NOMO-1 treated with dmso at 0.1 percent for 144 hours (cell line): ENCODE results near the gene GAS2.
"Not testable (repeated sequence)": the region's sequence is repeated elsewhere in the genome, so short reads cannot be mapped to it uniquely, and the experiment has no call there.

Experiments used
- DNase-seq: peaks from one replicate; lab custom pipeline; 2025; ENCODE audit not compliant: unreplicated experiment; lab: John Stamatoyannopoulos, UW

The GAS2 gene

GRCh38 chr11:22666325-22666687, at the start of gene GAS2:
Gene GAS2, plus strand, starts transcription at chr11:22666611. Its CDS starts 8,259 bp downstream, at chr11:22674870.
- DNase-seq, result no peak

- DNase-seq, result no peak
These were observed 48.5 kb upstream of the GAS2 start for GRCh38 chr11:22617868-22618267.

GRCh38 chr11:22624742-22625447, 41.5 kb upstream of the GAS2 start:
- peak; percentile 36 for DNase-seq

DNA sequence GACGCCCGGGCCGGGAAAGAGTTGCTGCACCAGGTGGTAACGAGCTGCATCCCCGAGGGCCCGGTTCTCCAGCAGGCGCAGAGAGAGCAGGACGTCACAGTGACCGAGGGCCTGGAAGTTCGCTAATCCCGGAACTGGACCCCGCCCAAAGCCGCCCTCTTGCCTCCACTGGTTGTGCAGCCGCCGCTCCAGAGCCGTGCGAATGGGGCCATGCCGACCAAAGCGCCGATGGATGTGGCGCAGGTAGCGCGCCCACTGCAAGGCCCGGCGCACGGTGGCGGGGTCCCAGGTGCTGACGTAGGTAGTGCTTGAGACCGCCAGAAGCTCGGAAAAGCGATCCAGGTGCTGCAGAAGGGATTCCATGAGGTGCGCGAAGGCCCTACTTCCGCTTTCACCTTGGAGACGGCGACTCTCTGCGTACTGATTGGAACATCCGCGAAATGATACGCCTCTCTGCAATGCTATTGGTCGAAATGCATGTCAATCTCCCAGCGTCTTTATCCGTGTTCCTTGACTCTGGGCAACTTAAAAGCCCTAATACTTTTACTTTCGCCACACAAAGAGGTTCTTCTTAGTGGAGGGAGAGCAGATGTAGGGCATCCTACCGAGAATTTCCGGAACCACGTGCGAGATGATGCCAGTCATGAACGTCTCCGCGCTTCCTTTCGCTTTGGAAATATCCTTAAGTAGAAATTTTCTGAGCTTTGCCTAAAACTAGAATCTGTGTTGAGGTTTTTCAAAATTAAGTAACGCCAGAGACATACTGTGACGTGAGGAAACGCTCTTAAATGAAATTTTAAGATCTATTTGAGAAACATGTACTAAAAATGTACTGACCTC, 40.7 kb upstream of the GAS2 start, which contains the start of gene FANCF:
TSS of gene FANCF (minus strand) at position 376 of the 840 bp plus-strand sequence. CDS start at position 363, 13 bp downstream.
- peak; percentile 94 for DNase-seq

DNA sequence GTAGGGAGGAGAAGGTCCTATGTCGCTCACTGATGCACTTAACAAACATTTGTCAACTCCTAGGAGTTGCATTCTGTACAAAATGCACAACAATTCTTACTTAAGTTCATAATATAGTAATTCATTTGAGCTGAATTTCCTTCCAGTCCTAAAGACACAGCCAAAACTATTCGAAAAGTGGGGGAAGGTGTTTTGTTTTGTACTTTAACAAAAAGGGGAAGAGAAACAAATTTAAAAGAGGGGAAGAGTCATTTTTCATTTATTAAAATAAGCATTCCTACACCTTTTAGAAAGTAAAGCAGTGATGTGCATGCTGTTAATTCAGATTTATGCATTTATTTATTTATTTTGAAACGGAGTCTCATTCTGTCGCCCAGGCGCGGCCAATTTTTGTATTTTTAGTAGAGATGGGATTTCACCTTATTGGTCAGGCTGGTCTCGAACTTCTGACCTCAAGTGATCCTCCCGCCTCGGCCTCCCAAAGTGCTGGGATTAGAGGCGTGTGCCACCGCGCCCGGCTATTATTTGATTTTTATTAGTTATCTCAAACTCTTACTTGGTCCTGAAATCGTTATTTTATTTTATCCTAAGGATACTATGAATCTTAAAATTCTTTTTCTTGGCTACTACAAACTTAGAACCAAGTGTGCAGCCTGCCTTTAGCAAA, 39.7 kb upstream of the GAS2 start:
- DNase-seq, result no peak

- no peak for DNase-seq
These were observed 39.0 kb upstream of the GAS2 start for GRCh38 chr11:22627421-22627820.

DNA sequence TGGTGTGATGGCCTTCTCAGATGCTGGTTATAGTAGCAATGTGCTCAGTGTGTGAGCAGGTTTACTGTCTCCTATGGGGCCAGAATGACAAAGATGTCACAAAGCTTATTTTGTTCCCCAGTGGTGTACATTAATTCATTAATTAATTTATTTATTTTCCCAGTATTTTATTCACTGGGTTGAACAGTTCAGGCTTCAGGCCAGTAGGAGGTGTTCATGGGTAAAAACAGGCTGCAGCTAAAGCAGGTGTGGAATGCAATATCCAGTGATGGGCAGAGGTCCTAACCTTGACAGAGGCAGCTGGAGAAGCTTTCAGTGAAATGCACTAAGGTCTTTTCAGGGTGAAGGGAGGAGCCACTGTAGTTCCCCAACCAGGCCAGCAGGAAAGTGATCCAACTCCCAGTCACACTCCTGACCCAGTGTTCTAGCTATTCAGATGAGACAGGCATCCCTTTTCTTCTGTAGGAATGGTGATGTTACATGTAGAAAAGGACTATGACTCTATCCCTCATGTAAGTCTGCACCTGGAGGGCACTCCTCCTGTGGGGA, 33.0 kb upstream of the GAS2 start:
- no peak for DNase-seq

DNA sequence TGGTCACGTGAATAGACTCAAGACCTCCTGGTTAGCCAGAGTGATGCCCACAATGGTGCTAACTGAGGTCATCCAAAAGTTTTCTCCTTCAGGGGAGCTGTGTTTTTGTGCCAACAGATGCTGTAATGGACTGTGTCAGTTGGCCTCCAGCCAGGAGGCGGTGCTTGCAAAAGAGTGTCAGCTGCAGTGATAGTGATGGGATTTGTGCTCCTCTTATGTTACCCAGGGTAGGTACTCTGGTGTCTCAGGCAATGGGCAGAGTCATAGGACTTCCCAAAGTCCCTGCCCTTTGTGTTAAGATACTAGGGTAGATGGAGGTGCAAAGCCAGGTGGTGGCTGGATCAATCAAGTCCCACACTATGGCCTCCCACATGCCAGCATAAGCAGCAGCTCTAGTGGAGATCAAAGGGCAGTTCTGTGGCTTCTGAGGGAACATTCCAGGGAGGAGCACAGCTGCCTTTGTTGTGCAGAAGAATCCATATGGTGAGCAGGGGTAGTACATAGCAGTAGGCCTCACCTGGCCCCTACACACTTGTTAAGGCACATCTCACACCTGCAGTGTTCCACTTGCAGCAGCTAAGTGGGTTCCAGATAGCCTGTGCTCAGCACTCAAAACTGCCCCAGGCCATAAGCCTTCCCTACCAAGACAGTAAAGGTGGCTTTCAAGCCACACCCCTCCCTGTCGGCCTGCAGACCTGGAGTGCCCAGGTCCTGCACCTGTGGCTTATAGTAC, 31.3 kb upstream of the GAS2 start:
- no peak for DNase-seq

GRCh38 chr11:22635689-22636088, 30.7 kb upstream of the GAS2 start:
- no peak for DNase-seq

- DNase-seq, result no peak
These were observed 25.5 kb upstream of the GAS2 start for GRCh38 chr11:22640862-22641261.

DNA sequence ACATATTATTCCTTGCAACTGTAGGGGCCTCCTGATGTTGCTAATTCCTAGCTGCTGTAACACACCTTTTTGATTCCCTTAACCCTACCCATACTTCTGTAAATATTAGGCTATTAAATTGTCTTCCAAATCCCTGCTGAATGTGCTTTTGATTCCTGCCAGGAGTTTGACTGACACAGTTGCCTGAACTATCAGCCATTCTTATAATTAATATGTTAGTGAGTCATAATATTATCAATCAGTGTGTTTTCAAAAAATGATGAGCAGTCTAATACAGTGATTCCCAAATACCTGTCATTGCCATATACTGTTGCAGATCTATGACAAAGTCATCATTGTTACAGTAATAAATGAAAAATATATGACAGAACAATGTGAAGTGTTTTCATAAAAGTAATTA, 24.9 kb upstream of the GAS2 start:
- no peak for DNase-seq

DNA sequence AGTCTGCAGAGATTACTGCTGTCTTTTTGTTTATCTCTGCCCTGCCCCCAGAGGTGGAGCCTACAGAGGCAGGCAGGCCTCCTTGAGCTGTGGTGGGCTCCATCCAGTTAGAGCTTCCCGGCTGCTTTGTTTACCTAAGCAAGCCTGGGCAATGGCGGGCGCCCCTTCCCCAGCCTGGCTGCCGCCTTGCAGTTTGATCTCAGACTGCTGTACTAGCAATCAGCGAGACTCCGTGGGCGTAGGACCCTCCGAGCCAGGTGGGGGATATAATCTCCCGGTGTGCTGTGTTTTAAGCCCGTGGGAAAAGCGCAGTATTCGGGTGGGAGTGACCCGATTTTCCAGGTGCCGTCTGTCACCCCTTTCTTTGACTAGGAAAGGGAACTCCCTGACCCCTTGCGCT, 14.1 kb upstream of the GAS2 start:
- not testable (repeated sequence) for DNase-seq

DNA sequence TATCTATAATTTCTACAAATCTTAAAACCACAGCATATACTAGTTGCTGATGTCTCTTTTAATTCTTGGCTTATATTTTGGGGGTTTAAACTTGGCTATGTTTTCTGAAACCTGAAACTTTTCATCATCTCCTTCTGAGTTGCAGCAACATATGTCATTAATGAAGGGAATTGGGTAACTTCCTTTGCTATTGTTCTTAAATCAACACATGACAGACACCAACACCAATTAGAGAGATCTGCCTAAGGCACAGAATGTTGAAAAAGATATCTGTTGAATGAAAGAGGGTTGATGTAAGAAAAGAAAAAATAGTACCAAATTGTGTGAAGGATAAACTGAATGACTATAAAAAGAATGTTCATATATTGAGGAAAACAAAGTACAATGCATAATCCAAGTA, 10.3 kb upstream of the GAS2 start:
- DNase-seq, result peak; percentile 8

DNA sequence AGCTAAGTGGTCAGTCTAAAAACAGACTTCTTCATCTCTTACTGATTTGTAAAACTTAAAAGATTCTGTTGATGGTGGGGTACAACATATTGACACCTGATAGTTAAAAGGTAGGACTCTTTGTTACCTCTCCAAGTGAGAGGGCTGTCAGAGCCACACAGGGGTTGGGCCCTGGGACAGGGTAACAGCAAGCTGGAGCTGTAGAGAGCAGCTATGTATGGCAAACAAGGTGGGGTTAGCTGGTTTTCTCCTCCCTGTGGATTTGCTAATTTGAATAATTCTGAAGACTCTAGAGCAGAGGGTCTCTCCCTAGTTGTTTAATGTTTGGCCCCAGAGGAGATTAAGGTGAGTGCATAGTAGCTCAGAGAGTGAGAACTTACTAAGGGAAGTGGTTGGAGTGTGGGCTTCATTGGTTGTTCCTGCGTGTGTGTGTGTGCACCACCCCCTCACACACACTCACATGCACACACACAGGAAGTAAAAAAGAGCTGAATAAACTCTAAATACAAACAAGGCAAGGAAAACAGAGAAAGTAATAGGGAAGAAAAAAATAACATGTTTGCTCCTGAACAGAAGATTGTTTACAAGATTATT, 9.2 kb upstream of the GAS2 start:
- no peak for DNase-seq

DNA sequence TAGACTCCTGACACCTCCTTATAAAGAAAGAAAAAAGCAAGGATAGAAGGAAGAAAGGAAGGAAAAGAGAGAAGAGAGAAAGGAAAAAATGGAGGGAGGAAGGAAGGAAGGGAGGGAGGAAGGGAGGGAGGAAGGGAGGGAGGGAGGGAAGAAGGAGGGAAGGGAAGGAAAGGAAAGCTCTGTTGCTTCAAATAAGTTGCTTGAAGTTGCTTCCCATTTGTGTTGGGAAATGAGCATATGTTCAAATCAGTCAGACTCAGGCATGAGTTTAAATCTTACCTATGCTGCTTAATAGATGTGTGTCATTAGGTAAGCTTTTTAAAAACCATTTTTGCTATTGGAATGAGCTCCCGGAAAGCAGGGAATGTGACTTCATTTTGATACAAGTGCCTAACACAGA, 6.6 kb upstream of the GAS2 start:
- DNase-seq, result no peak

- DNase-seq, result no peak
These were observed 453 bp downstream of the GAS2 start for GRCh38 chr11:22666688-22667439.

- DNase-seq, result no peak
These were observed 1.8 kb downstream of the GAS2 start for GRCh38 chr11:22668005-22668796.

GRCh38 chr11:22669368-22669767, 3.0 kb downstream of the GAS2 start:
- no peak for DNase-seq

DNA sequence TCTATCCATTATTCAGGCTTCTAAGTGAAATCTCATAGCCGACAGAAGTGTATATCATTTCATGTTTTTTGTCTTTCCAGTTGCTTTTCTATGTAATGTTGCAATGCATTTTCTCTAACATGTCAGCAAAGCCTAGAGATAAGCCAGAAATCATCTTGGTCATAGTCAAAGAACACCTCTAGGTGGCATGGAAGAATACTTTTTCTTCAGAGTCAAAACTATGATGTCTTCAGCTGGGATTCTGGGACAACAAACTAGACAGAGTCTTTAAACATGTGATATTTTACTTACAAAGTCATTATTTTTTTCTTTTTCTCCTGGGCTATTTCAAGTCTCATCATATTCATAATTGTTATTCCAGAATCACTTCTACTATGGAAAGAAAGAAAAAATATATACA, 4.4 kb downstream of the GAS2 start:
- DNase-seq, result no peak
